SK-N-MC (cell line): ENCODE data around the gene MIEN1.

Source experiments
- EZH2 ChIP-seq: fragments of 200-600 bp; sonication (generic); IDR thresholded peaks from one replicate; pipeline ENCODE4 v1.6.1; 2017; ENCODE audit warnings: antibody characterized with exemption
- FOXP2 ChIP-seq: optimal IDR thresholded peaks from 2 replicates; pipeline ENCODE3; 2011; ENCODE audit warnings: mild to moderate bottlenecking, moderate library complexity; ENCODE audit not compliant: insufficient read depth; ENCODE audit errors: extremely low read length, control extremely low read depth

DNA sequence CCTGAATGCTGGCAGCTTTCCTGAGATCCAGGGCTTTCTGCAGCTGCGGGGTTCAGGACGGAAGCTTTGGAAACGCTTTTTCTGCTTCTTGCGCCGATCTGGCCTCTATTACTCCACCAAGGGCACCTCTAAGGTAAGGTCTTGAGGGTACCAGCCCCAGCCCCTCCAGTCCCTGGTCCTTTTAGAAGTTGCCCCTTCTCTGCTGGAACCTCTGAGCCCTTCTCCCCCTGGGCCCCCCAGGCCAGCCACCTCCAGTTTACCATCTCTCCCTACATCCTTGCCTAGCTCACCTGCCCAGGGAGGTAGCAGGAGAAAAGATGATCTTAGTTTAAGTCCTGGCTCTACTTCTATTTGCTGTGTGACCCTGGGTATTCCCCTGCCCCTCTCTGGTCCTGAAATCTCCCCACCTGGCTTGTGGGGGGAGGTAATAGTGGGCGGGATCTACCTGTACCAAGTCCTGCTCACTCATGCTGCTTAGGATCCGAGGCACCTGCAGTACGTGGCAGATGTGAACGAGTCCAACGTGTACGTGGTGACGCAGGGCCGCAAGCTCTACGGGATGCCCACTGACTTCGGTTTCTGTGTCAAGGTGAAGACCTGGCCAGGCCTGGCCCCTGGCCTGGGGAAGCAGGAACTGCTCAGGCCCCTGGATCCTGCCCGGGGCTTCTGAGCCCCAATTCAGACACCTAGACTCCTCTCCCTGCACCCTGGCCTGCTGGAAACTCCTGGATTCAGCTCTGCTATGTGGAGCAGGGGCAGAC is 13.9 kb upstream of the MIEN1 start:
- TF ChIP-seq EZH2 (no peak), FOXP2 (no peak)
